NCI-H510A (cell line): ENCODE measurements around the gene PACRG.

ENCODE experiments used
- DNase-seq: peaks from one replicate; lab custom pipeline; 2025; lab: John Stamatoyannopoulos, UW

Gene PACRG

DNA sequence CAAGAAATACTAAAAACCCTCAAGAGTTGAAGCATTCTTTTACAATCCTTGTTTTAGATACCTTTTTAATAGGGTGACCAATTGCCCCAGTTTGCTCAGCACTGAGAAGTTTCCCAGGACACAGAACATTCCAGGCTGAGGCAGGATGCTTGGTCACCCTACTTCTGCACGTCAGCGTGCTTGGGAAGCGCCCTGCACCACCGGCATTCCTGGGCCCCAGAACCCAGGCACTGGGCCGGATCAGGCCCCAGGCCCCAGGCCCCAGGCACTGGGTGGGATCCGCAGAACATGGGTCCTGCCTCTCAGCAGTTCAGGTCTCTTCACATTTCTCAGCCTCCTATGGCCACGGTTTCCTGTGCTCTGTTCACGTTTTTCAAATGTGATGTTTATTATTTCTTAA is 472.9 kb downstream of the PACRG start:
- no peak for DNase-seq

DNA sequence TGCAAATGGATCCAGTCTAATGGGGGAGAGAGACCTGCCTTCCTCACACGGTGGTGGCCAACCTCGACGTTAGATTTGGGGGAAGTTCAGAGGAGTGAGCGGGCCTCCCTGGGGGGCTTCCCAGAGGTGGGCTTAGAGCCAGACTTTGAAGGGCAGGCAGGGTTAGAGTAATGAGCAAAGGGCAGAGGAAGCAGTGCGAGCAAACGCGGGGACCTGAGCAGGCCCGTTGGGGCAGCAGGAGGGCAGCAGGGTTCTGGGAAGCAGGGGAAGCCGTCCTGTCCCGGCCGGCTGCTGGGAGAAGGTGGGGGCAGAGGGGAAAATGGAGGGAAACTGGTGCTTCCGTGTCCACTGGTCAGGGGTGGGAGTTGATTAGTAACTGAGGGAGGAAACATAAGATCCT is 474.1 kb downstream of the PACRG start:
- no peak for DNase-seq

DNA sequence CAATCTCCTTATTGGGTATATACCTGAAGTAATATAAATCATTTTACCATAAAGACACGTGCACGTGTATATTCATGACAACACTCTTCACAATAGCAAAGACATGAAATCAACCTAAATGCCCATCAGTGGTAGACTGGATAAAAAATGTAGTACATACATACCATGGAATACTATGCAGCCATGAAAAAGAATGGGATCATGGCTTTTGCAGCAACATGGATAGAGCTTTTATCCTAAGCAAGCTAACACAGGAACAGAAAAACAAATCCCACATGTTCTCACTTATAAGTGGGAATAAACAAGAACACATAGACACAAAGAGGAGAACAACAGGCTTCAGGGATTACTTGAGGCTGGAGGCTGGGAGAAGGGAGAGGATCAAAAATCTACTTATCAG is 478.4 kb downstream of the PACRG start:
- no peak for DNase-seq

DNA sequence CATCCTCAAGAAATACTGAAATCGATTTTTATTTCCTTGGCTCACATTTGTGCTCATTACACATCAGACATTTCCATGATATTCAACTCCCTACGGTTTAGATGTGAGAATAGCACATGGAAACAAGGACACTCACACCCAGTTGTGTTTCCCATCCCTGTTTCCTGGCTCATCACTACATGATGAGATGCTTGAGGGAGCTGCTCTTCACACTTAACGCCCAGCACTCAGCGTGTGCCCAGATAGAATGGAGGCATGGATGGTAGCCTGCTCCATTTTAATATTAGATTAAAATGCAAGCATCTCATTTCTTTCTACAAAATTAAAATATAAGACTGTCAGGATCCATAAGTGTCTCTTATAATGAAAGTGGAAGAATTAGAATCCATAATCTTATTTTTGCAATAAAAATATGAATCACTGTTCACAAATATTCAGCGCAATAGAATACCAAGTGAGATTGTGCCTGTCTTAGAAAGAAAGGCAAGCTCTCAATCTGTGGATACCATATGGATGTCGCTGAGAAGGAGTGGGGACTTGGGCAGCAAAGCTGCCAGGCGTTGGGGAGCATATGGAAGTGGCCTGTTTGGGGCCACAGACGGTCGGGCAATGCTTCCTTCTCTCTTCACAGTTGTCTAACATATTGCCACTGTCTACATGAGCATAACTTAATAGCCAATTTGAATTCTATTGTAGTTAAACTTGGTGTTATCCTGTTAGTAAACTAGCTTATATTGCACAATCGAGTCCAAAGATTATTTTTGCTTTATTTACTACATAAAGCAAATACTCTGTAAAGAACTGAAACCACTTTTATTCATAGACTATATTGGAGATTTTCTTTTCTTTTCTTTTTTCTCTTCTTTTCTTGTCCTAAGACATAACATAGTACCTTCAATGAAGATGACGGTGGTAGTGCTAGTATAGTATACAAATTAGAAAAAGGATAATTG is 479.9 kb downstream of the PACRG start:
- no peak for DNase-seq

DNA sequence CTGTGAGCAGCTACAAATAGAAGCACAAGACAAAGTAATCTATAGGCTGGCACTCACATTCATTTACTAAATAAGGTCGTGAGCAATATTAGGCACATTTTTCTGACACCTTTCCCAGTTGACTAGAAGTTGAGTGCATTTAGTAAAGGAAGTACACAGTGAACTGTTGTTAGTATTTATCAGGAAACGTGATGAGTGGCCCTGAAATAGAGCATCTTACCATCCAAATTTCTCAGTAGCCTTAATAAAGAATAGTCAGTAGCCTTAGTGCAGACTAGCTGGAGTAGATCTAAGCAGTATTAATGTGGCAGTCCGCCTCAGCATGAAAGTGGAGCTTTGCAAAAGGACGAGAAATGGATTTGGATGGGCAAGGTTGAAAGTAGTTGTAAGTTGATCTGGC is 481.2 kb downstream of the PACRG start:
- DNase-seq, result no peak

DNA sequence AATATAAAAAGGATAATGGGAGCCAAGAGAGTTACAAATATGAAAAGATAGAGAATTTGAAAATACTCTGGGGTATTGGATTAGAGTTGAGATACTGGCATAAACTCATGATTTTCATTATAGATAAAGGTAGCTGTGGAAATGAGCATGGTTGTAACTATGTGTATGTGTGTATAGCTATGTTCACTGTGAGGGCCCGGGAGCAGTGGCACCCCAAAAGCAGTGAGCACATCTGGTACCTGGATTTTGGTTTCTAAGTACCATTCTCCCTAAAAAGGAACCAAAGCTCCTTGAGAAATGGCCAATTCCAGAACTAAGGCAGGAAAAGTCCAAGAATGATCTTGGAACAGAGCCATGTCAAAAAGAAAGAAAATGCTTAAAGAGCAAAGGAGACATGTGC is 484.3 kb downstream of the PACRG start:
- DNase-seq, result no peak

DNA sequence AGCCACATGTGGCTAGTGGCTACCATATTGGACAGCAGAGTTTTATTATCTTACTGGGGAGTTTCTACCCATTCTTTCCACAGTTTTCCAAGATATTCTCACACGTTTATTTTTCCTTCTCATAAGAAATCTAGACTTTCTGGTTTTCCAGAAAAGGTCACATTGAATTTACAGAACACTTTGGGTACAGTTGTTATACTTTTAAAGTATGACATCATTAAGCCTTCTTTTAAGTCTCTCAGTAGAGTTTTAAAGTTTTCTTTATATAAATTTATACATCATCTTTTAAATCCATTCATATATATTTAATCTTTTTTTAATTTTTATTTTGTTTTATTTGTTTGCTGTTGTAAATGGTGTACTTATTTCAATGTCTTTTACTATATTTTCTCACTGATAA is 486.5 kb downstream of the PACRG start:
- no peak for DNase-seq

DNA sequence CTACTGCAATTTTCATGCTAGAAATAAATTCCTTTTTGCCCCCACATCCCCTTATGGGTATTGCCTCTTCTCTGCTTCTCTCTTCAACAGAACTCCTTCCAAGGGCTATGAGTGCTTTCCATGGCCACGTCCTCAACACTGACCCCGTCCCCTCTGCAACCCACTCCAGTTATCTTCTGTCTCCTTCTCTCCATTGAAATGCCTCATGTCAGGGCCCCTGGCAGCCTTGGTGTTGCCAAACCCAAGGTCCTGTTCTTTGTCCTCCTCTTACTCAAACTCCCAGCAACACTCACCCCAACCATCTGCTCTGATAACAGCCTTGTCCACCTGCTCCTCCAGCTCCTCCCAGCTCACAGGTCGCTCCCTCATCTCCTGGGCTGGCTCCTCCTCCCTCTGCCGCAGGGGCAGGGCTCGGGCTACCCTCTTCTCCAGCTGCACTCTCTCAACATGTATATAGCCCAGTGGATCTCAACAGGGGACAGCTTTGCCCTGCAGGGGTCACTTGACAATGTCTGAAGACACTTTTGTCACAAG is 490.7 kb downstream of the PACRG start:
- DNase-seq, result no peak

DNA sequence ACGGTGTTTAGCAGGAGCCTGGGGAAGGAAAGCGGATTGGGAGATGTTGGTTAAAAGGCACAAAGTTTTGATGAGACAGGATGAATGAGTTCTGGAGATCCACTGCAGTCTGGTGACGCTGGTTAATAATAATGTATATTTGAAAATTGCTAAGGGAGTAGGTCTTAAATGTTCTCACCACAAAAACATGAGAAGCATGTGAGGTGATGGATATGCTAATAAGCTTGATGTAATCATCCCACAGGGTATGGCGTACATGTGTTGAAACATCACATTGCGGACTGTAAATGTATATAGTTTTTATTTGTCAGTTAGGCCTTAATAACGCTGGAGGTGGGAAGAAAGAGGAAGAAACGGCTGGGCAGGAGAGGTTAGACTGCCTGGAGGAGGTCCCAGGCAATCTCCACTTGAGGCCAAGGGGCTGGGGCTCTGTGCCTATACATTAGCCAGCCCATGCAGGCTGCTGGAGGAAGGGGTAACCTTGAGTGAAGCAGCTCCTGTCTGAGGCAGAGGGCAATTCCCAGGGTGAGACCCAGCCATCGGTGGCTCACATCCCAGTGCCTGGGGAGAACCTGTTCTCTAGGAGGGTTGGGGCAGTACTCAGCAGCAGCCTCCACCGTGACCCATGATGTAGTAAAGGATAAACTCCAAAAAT is 498.5 kb downstream of the PACRG start:
- no peak for DNase-seq

DNA sequence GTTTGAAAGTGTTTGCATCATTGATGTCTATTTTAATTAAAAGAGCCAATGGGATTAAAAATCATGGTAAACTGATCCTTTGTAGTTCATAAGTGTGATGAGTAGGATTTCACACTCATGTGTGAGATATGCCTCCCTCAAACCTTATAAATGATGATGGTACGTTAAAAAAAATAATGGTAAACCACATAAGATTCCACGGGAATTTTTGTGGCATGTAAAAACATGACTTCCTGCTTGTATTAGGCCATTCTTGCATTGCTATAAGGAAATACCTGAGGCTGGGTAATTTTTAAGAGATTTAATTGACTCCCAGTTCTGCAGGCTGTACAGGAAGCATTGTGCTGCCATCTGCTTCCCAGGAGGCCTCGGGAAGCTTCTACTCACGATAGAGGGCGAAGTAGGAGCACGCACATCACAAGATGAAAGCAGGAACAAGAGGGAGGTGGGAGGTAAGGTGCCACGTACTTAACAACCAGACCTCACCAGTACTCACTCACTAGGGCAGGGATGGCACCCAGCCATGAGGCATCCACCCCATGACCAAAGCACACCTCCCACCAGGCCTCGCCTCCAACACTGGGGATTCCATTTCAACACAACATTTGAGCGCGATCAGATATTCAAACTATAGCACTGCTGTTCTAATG is 499.2 kb downstream of the PACRG start:
- DNase-seq, result no peak

DNA sequence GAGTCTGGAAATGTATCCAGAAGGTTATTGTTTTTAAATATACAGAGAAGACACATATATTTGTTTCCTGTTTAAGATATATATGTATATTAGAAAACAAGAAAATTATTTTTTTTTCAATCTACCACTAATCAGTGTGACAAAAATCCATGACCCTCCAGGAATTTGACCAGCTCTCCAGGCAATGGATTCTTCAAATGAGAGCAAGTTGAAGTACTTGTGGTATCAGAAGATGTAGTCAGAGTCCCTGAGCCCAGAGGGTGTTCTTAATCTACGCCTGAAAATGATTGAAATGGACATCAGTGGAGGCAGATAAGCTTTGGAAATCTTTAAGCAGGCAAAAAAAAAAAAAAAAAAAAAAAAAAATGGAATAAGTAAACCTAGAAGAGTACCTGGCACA is 500.3 kb downstream of the PACRG start:
- no peak for DNase-seq

DNA sequence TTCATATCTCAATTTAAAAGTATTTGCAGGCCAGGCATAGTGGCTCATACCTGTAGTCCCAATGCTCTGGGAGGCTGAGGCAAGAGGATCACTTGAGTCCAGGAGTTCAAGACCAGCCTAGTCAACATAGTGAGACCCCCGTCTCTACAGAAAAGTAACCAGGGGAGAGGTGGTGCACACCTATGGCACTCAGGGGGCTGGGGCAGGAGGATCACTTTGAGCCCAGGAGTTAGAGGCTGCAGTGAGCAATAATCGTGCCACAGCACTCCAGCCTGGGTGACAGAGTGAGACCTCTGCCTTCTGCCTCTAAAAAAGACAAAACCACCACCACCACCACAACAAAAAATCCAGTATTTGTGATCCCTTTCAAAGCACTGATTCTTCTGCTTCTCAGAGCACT is 501.3 kb downstream of the PACRG start:
- no peak for DNase-seq

DNA sequence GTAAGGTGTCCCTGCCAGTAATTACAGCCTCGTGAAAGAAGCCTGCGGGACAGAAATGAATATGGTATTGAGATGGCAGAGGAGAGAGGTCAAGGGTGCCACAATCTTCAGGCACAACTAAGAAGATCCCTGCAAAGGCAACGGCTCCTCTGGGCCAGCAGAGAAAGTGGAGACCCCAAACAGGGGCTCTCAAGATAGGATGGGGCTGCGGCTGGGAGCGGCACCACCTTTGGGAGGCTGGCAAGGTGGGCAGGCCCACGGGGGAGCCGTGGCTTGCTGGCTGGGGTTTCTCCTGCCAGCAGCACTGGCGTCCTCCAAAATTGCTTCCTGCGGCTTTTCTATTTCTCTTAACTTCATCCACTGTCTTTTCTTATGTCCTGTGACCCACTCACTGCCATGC is 503.1 kb downstream of the PACRG start:
- no peak for DNase-seq

DNA sequence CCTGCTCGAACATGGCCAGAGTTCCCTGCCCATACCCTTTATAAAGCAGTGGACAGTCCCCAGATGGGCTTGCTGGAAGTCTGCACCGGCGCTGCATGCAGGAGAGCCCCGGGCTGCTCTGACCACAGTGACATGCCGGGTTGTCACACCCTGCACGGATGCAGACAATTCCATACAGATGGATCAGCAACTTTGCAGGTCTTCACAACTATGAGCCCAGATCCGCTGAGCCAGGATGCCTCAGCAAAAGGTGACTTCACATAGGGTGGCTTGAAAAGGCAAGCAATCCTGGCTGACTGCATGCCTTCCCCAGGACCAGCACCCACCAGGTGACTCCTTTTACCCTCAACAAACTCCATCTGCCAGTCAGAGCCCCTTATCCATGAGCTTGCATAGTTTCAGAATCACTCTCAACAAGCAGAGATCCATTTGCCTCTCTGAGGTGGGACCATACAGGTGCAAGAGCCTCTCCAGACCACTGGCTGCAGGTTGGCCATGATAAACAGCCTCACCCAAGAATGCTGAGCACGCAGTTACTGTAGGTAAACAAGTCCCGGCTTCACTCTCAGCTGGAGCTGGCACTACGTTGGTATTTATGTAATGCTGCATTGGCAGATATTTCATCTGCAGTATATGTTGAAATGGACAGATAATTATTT is 503.7 kb downstream of the PACRG start:
- no peak for DNase-seq

DNA sequence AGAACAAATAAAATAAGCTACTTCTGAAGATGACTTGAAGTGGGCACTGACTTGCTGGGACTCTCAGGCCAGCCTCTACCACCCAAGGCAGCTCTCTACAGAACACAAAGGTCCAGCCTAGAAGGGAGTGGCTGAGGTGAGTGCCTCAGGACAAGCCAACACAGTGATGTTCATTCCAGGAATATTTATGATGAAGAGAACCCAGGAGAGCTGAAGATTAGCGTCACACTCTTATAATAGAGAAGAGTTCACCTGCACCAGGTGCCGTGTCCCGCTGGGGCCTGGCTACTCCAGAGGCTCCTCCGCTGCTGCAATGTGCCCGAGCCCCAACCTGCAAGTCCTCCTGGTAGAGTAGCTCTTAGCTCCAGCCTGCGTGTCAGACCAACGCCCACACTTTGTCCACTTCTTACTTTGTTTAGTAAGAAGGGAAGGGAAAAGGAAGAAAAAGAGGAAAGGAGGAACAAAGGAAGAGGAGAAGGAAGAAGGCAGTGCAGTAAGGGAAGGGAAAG is 504.3 kb downstream of the PACRG start:
- no peak for DNase-seq

DNA sequence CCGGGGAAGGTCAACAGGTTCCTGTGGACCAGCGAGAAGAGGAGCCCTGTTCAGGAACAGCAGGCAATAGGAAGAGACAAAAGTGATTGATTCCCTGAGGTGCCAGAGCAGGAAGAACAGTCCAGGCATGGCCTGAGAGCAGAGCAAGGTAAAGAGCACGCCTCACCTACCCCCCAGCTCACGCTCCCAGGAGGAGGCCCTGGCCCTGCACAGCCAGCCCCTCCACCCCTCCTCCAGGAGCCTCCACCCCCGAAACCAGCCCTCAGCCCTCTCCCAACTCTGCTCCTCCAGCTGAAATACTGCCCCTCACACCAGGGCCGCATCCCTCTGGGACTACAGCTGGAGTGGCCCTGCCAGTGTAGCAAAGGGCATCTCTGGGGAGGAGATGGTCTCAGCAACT is 504.9 kb downstream of the PACRG start:
- DNase-seq, result no peak

DNA sequence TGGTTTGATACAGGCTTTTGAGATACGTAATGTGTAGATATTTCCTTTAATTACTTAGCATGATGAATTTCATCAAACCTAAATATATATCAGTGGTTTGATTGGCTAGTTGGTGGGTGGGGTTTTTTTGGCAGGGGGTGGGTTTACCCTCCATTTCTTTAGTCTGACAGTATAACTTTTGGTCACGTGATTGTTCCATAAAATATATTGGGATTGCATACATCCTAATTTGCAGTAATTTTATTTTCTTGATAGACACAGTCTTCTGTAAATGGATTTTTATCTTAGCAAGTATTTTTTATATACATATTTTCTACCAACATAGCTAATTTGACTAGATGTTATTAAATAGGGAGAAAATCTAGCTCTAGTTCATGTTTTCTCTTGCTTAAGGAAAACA is 509.3 kb downstream of the PACRG start:
- DNase-seq, result no peak

DNA sequence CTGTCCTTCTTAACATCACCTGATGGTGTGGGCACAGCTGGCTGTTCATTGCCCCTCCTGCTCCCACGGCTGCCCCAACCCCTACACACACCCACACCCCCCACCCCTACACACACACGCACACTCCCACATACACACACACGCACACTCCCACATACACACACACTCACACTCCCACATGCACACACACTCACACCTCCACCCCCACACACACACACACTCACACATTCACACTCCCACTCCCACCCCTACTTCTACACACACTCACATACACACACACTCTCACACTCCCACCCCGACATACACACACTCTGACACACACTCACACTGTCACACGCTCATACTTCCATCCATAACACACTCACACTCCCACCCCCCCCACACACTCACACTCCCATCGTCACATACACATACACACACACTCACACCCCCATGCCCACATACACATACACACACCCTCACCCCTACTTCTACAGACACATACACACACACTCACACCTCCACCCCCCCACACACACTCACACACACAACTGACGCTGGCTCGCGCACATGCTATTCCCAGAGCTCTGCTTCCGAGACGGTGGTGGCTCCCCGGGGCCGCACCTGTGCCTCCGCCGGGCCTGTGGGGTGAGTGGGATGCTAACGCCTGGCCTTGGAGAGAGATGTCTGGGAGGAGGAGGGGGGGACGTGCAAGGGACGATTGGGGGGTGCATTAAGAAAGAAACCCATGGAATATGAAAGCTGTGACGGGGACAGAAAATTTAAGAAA is 512.0 kb downstream of the PACRG start:
- DNase-seq, result no peak

DNA sequence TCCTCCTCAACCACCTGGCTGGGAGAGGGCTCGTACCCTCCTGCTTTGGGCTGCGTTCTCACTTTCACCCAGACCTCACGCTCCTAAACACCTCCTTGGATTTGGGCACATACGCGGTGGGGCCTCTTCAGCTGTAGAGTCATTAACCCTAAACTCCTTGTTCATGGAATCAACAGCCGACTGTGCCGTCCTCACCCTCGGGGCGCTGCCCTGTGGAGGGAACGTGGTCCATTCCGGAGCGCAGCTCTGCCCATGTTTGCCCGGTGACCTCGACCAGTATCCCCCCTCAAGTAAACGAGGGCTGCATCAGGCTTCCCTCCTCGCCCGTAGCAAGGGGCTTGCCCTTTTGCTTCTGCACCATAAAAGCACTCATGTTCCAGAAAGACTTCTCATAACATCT is 512.8 kb downstream of the PACRG start:
- no peak for DNase-seq

DNA sequence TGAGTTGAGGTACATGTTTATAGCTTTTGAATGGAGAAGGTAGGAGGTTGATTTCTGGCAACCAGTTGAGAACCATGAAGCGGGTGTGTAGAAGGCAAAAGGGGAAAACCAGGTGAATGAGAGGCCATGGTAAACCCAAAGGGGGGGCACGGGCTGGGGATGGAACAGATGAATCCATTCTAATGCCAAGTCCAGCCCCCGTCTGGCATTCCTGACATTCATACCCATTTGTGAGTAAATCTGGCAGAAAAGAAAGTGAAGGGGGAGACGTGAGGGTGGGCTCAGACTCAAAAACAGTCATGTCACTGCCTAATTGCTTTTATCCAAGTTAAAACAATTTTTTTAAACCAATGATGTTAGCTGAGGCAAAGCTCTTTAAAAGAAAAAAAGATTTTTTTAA is 513.9 kb downstream of the PACRG start:
- no peak for DNase-seq

DNA sequence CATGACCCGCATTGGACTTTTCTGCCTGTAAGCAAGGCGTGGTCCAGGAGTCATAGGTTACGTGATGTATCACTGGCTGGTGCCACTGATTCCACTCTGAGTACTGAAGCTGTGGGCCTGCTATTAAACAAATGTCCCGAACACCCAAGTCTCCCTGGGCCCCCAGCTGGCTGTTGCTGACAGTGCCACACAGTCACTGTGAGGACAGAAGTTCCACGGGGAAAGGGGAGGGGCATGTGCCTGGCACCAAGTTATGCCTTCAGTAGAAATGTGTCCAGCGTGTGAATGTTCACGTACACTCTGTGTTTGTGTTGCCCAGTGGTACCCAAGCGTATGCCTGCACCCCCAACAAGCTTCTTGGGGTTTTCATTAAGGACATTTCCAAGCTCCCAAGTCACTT is 515.3 kb downstream of the PACRG start:
- DNase-seq, result no peak
